Activated naive CD4-positive, alpha-beta T cell treated with anti-CD3 and anti-CD28 coated beads for 36 hours (primary cell): ENCODE data around the gene VEPH1. TPM values are rescaled to one million over a fixed set of nuclear protein-coding genes. Genes with fewer than 3 reads are reported as not detected.

ENCODE experiments used
- CTCF ChIA-PET: fragments of 350-600 bp; sonication (Branson Sonifier 250); formaldehyde crosslinking; loops from one replicate; lab custom pipeline; 2021; ENCODE audit warnings: antibody characterized with exemption; lab: Charles Lee
- DNase-seq: peaks from one replicate; pipeline ENCODE4 v3.0.0-alpha.2; 2020
- H3K27ac Mint-ChIP-seq: one replicate; pipeline ENCODE4 v1.8.0; 2021; ENCODE audit warnings: mild to moderate bottlenecking, mixed read lengths
- H3K27me3 Mint-ChIP-seq: one replicate; pipeline ENCODE4 v1.8.0; 2021; ENCODE audit warnings: low read depth, mixed read lengths
- H3K36me3 Mint-ChIP-seq: one replicate; pipeline ENCODE4 v1.8.0; 2021; ENCODE audit warnings: low read depth, mixed read lengths
- H3K4me1 Mint-ChIP-seq: one replicate; pipeline ENCODE4 v1.8.0; 2021; ENCODE audit warnings: low read depth, mixed read lengths
- H3K4me3 Mint-ChIP-seq: one replicate; pipeline ENCODE4 v1.8.0; 2021; ENCODE audit warnings: mild to moderate bottlenecking, moderate library complexity, mixed read lengths
- H3K9me3 Mint-ChIP-seq: one replicate; pipeline ENCODE4 v1.8.0; 2021; ENCODE audit warnings: mixed read lengths
- intact Hi-C: fragments of 100-400 bp; cut with micrococcal nuclease; formaldehyde crosslinking; loops from one replicate; pipeline ENCODE4 v1.15.1; 2023
- total RNA-seq, 2 experiments: library from RNA; stranded (reverse); gene quantifications; one replicate each; pipeline ENCODE4 v1.2.3, GENCODE V29; 2021

Gene VEPH1
- total RNA-seq, 2 experiments from 2014 or later = not detected

DNA sequence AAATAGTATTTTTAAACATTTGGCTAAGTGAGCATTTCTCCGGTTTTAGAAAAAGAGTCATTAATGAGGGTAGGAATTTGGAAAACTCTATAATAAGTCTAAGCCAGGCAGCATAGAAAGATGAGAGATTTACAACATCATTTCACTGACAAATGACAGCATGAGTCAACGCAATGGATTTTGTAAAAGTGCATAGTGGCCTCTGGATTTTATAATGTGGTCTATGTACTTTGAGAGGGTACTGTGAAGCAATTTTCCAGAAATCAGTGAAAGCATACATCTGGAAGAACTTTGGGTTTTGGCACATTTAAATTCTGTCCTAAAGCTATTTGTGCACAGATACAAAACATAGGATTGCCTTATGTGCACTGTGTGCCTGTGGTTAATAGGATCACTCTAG lies 212.4 kb downstream of the VEPH1 start:
- Mint-ChIP-seq H3K27ac (no peak overlapping the region), H3K4me1 (no peaks in the 10 kb centered on the region), H3K36me3 (peaks cover 1% of the 10 kb centered on the region), H3K27me3 (no peaks in the 10 kb centered on the region), H3K9me3 (no peaks in the 10 kb centered on the region), H3K4me3 (no peak overlapping the region)
- no peak for DNase-seq
- intact Hi-C loops = no loop called here
- CTCF ChIA-PET = no interaction called here

DNA sequence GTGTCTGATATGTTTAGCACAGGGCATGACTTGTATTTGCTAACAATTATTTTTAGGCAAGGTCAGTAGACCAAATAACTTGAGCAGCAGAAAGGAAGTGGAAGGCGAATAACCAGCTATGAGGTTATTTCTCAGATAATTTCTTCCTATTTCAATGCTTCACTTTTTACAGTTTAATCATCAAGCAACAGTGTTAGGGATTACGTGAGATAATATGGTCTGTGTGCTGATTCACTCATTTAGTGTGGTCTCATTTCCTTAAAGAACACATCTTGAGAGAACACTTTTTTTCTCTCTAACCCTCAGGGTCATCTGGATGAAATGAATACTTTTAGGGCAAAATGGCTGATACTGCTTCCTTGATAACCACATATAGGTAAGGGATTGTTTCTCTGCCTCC lies 217.2 kb downstream of the VEPH1 start:
- CTCF ChIA-PET = no interaction called here
- no peak for DNase-seq
- Mint-ChIP-seq H3K27me3 (no peaks in the 10 kb centered on the region), H3K9me3 (no peaks in the 10 kb centered on the region), H3K4me1 (peaks cover 7% of the 10 kb centered on the region), H3K27ac (no peak overlapping the region), H3K4me3 (no peak overlapping the region), H3K36me3 (peaks cover 1% of the 10 kb centered on the region)
- intact Hi-C loops = no loop called here

DNA sequence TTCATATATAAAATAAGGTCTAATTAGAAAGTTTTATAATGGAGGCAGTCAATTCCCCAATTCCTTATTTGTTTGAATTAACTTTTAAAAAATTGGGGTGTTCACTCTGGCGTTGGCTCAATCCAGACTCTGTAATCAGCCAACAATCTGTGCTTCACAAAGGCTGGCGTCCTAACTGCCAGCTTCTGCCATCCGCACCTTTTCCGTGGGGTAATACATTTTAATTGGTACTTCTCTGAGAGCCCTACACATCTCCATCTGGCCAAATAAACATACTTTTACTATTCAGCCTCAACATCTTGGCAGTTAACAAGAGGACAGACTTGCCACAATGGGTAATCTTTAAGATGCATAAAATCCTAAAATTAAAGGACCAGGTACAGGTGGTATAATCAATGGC lies 218.1 kb downstream of the VEPH1 start:
- H3K4me3 Mint-ChIP-seq = no peak overlapping the region
- peaks cover 1% of the 10 kb centered on the region for H3K36me3 Mint-ChIP-seq
- intact Hi-C loops = no loop called here
- CTCF ChIA-PET = no interaction called here
- peaks cover 7% of the 10 kb centered on the region for H3K4me1 Mint-ChIP-seq
- no peak overlapping the region for H3K27ac Mint-ChIP-seq
- H3K9me3 Mint-ChIP-seq = no peaks in the 10 kb centered on the region
- no peak for DNase-seq
- no peaks in the 10 kb centered on the region for H3K27me3 Mint-ChIP-seq

DNA sequence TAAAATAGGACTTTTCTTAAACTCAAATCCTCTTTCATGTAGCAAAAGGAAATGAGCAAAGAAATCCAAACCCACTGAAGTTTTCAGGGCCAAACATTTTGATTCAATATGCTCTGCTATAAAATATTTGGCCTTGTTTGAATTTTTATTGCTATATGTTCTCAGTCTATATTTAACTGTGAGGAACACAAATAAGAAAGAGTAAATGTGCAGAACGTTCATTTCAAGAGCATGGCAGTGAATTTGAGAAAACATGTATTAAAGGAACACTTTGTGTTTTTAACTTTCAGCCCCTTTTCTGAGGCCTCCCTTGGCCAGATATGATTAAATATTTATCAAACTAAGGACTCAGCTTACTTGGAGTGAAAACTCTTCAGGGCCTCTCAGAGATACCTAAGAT lies 218.5 kb downstream of the VEPH1 start:
- intact Hi-C loops = no loop called here
- no peak overlapping the region for H3K4me3 Mint-ChIP-seq
- no peaks in the 10 kb centered on the region for H3K9me3 Mint-ChIP-seq
- H3K27ac Mint-ChIP-seq = no peak overlapping the region
- H3K4me1 Mint-ChIP-seq = peaks cover 7% of the 10 kb centered on the region
- no peaks in the 10 kb centered on the region for H3K27me3 Mint-ChIP-seq
- CTCF ChIA-PET = no interaction called here
- no peak for DNase-seq
- peaks cover 1% of the 10 kb centered on the region for H3K36me3 Mint-ChIP-seq

DNA sequence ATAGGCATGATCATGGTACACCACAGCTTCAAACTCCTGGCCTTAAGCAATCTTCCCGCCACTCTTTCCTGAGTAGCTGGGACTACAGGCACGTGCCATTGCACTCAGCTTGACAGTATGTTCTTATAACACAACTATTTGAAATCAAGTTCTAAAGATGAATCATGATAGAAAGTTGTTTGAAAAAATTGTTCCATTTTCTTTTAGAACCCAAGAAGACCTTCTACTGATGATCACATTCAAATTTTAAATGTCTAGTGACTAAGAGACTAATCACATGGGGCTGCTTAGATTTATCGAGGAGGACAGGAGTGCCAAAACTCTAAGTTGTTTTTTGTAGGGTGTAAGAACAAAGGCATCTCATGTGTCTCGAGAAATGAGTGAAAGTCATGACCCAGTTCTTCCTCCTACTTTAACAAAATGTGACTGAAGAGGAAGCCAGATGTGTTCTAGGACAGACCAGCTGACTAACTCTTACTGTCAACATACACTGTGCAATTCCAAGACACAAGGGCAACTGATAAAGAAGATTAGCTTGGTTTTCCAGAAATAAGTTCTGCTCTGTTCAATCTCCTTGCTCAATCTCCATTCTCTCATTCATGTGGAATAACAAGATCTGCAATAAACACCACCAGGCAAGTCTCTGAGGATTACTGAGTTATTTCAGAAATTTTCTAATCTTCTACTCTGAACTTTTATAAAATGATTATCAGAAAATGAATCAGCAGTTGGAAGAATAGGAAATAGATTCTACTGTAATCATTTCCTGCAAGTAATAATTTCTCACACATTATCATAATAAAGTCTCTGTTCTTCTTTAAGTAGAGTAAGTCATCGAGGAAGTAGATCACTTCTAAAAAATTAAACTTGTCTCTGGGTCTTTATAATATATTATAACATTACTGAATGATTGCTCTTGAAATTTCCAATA lies 220.7 kb downstream of the VEPH1 start:
- Mint-ChIP-seq H3K4me3 (no peak overlapping the region), H3K36me3 (no peaks in the 10 kb centered on the region), H3K27ac (peak overlapping the region; percentile 42), H3K27me3 (no peaks in the 10 kb centered on the region), H3K4me1 (peaks cover 7% of the 10 kb centered on the region), H3K9me3 (no peaks in the 10 kb centered on the region)
- intact Hi-C loops = no loop called here
- no peak for DNase-seq
- CTCF ChIA-PET = no interaction called here

DNA sequence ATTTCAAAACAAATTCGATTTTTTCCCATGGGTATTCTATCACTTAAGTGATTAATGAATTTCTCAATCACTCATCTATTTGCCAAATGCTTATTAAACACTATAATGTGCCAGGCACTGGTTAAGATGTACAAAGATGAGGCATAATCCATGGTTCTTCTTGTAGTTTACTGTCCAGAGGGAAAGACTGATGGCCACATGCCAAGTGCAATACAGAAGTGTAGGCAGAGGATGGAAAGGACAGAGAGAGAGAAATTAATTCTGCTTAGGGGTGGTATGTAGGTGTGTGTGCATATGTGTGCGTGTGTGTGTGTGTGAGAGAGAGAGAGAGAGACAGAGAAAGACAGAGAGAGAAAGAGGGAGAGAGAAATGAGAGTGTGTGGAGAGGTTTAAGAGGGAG lies 222.4 kb downstream of the VEPH1 start:
- DNase-seq = no peak
- no peaks in the 10 kb centered on the region for H3K27me3 Mint-ChIP-seq
- H3K4me3 Mint-ChIP-seq = no peak overlapping the region
- H3K27ac Mint-ChIP-seq = no peak overlapping the region
- H3K9me3 Mint-ChIP-seq = no peaks in the 10 kb centered on the region
- CTCF ChIA-PET = no interaction called here
- H3K4me1 Mint-ChIP-seq = peaks cover 7% of the 10 kb centered on the region
- H3K36me3 Mint-ChIP-seq = no peaks in the 10 kb centered on the region
- intact Hi-C loops = no loop called here

DNA sequence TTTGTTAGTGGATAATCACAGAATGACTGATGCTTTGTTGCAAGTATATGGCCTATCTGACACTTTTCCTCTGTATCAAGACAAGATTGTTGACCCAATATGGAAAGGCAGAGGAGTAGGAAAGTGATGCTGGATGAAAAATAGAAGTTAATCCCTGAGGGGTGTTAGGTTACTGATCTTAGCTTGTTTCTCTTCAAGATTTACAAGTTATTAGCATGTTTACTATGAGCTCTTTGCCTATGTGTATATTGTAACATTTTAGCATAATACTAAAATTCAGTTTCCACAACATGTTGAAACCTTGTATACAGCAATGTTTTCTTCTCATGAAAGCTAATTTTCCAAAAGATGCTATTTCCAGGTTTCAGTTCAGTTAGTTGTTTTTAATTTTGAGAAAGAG lies 222.9 kb downstream of the VEPH1 start:
- no peaks in the 10 kb centered on the region for H3K27me3 Mint-ChIP-seq
- H3K27ac Mint-ChIP-seq = no peak overlapping the region
- H3K9me3 Mint-ChIP-seq = no peaks in the 10 kb centered on the region
- DNase-seq = no peak
- H3K36me3 Mint-ChIP-seq = no peaks in the 10 kb centered on the region
- CTCF ChIA-PET = no interaction called here
- H3K4me1 Mint-ChIP-seq = peaks cover 7% of the 10 kb centered on the region
- intact Hi-C loops = no loop called here
- H3K4me3 Mint-ChIP-seq = no peak overlapping the region

DNA sequence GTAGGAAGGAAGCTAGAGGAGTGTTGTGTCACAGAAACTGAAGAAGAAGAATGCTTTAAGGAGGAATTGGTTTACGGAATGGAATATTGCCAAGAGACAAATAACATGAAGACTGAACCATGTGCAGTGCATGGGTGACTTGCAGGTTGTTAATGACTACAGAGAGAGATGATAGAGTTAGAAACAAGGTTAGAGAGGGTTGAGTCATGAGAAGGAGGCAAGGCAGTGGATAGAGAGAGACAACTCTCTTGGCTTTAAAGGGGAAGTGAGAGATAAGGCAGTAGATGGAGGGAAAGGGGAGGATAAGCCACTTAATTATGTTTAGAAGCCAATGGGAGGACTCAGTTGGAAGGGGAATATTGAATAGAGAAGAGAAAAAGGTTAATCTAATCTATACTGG lies 224.0 kb downstream of the VEPH1 start:
- CTCF ChIA-PET = no interaction called here
- intact Hi-C loops = no loop called here

DNA sequence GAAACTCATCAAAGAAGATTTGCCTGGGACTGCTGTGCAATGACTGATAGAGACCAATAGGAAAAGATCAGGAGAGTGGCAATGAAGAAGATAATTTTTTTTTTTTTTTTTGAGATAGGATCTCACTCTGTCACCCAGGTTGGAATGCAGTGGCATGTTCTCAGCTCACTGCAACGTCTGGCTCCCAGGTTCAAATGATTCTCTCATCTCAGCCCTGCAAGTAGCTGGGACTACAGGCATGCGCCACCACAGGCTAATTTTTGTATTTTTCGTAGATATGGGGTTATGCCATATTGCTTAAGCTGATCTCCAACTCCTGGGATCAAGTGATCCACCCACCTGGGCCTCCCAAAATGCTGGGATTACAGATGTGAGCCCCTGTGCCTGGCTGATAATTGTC lies 226.4 kb downstream of the VEPH1 start:
- intact Hi-C loops = no loop called here
- no peak overlapping the region for H3K27ac Mint-ChIP-seq
- no peaks in the 10 kb centered on the region for H3K4me1 Mint-ChIP-seq
- no peaks in the 10 kb centered on the region for H3K36me3 Mint-ChIP-seq
- no peak overlapping the region for H3K4me3 Mint-ChIP-seq
- CTCF ChIA-PET = no interaction called here
- DNase-seq = no peak
- H3K27me3 Mint-ChIP-seq = no peaks in the 10 kb centered on the region
- no peaks in the 10 kb centered on the region for H3K9me3 Mint-ChIP-seq

More for the DNA sequence above, 224.0 kb downstream of the VEPH1 start:
- Mint-ChIP-seq H3K4me3 (no peak overlapping the region), H3K27ac (no peak overlapping the region), H3K36me3 (no peaks in the 10 kb centered on the region), H3K4me1 (peaks cover 7% of the 10 kb centered on the region), H3K27me3 (no peaks in the 10 kb centered on the region), H3K9me3 (no peaks in the 10 kb centered on the region)
- DNase-seq = no peak

DNA sequence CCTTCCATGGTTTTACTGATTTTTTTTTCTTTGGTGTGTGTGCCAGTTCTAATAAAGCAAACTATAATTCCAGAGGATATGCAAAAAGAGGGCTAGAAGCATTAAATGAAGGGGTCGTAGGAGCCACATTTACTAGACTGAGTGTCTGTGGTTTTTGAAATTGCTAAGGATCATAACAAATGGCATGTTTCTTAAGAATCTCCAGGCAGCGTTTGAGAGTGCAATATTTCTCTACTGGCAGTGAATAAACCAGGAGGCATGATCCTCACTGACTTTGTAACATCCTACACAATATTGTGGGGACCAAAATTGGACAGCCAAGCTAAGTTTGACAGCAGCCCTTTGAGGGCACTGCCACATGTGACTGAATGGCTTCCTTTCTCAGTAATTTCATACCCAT lies 227.4 kb downstream of the VEPH1 start:
- no peak overlapping the region for H3K27ac Mint-ChIP-seq
- no peaks in the 10 kb centered on the region for H3K27me3 Mint-ChIP-seq
- H3K4me1 Mint-ChIP-seq = no peaks in the 10 kb centered on the region
- no peaks in the 10 kb centered on the region for H3K36me3 Mint-ChIP-seq
- intact Hi-C loops = no loop called here
- no peaks in the 10 kb centered on the region for H3K9me3 Mint-ChIP-seq
- CTCF ChIA-PET = no interaction called here
- H3K4me3 Mint-ChIP-seq = no peak overlapping the region
- DNase-seq = no peak

DNA sequence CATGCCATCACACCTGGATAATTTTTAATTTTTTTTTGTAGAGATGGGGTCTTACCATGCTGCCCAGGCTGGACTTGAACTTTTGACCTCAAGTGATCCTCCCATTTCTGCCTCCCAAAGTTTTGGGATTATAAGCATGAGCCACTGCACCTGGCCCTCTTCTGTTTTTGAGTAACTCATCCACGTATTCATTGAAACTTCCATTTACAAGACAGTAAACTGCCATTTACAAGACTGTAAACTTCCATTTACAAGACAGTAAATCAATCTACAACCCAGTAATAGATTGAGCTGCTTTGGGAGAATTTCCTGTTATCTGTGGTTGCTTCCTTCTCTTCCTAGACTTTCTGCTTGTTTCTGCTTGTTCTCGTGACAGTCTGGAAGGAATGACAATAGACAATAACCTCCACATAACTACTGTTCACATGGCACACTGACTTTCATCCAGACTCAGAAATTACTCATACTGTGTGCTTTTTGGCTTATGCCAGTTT lies 228.5 kb downstream of the VEPH1 start:
- no peak overlapping the region for H3K27ac Mint-ChIP-seq
- no peaks in the 10 kb centered on the region for H3K4me1 Mint-ChIP-seq
- intact Hi-C loops = no loop called here
- no peak overlapping the region for H3K4me3 Mint-ChIP-seq
- CTCF ChIA-PET = interaction anchor here (0.7 kb wide), 1 partner anchor 338 kb away, joined by 5 read pairs; no protein-coding TSS in a partner anchor
- no peaks in the 10 kb centered on the region for H3K9me3 Mint-ChIP-seq
- no peak for DNase-seq
- H3K27me3 Mint-ChIP-seq = no peaks in the 10 kb centered on the region
- no peaks in the 10 kb centered on the region for H3K36me3 Mint-ChIP-seq

DNA sequence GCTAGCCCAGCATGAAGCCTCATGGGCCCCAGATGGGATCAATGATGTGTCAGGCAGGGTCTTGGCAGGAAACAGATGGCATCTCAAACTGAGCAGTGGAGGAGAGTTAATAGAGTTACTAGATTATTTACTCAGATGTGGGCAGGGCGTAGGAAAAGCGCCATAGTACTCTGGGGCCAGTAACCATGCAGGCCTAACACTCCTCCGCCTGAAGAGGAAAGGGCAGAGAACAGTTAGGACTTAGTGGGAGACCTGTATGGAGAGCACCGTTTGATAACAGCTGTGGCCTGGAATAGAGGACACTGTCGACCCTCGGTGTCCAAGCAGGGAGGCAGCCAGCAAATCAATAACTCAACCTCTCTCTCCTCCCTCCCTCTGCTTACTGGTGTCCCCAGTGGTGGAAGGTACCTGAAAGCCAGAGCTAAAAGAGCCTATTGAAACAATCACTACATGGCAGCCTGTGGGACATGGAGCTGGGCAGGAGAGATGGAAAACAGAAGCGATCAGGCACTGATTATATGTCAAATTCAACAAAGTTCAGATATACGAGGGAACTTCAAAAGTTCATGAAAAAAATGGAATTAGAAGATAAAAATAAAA lies 231.8 kb downstream of the VEPH1 start:
- CTCF ChIA-PET = no interaction called here
- H3K9me3 Mint-ChIP-seq = no peaks in the 10 kb centered on the region
- DNase-seq = no peak
- H3K4me1 Mint-ChIP-seq = no peaks in the 10 kb centered on the region
- H3K36me3 Mint-ChIP-seq = no peaks in the 10 kb centered on the region
- H3K4me3 Mint-ChIP-seq = no peak overlapping the region
- no peaks in the 10 kb centered on the region for H3K27me3 Mint-ChIP-seq
- intact Hi-C loops = no loop called here
- H3K27ac Mint-ChIP-seq = no peak overlapping the region

DNA sequence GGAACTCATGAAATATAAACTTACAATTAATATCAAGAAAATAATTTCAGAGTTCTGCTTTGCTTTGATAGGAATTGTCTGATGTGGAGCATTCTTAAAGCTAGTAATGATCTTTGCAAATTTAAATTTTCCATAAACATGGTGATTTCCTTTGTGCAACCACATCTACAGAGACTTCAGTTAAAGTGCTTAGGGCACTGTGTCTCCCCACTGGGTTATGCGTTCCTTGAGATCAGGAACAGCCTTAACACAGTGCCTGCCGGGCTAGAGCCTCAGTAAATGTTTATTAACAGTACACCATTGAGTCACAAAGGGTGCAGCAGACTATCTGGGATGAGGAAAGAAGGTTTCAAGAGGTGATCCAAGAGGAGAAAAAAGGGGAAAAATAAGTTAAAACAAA lies 235.2 kb downstream of the VEPH1 start:
- H3K4me3 Mint-ChIP-seq = no peak overlapping the region
- CTCF ChIA-PET = no interaction called here
- intact Hi-C loops = no loop called here
- no peaks in the 10 kb centered on the region for H3K27me3 Mint-ChIP-seq
- no peak for DNase-seq
- no peak overlapping the region for H3K27ac Mint-ChIP-seq
- H3K9me3 Mint-ChIP-seq = no peaks in the 10 kb centered on the region
- H3K36me3 Mint-ChIP-seq = no peaks in the 10 kb centered on the region
- H3K4me1 Mint-ChIP-seq = no peaks in the 10 kb centered on the region
